NCI-H146 (cell line): ENCODE results near the gene IBA57.
A peak's percentile ranks its signal among the peaks of the same experiment; 100 is the strongest.

ENCODE experiments used
- DNase-seq: peaks from one replicate; lab custom pipeline; 2025; lab: John Stamatoyannopoulos, UW

The IBA57 gene

GRCh38 chr1:228144993-228145343 is 20.6 kb upstream of the IBA57 start:
- no peak for DNase-seq

- DNase-seq = no peak
Measured at GRCh38 chr1:228145463-228146416, 19.9 kb upstream of the IBA57 start.

GRCh38 chr1:228146417-228147150 is 19.0 kb upstream of the IBA57 start:
- no peak for DNase-seq

- DNase-seq = no peak
Measured at GRCh38 chr1:228147151-228147693, 18.4 kb upstream of the IBA57 start.

- DNase-seq = no peak
Measured at GRCh38 chr1:228147768-228148167, 17.8 kb upstream of the IBA57 start.

GRCh38 chr1:228148196-228148861 is 17.3 kb upstream of the IBA57 start:
- no peak for DNase-seq

- DNase-seq = no peak
Measured at GRCh38 chr1:228148935-228149405, 16.6 kb upstream of the IBA57 start.

- no peak for DNase-seq
Measured at GRCh38 chr1:228149406-228150119, 16.0 kb upstream of the IBA57 start, which contains the start of gene GJC2. Gene GJC2 (plus strand): TSS chr1:228149930. CDS start chr1:228157759, 7,829 bp downstream.

- DNase-seq = no peak
Measured at GRCh38 chr1:228150120-228150460, 15.5 kb upstream of the IBA57 start.

- DNase-seq = no peak
Measured at GRCh38 chr1:228150461-228151179, 15.0 kb upstream of the IBA57 start.

GRCh38 chr1:228151180-228151925 is 14.3 kb upstream of the IBA57 start:
- DNase-seq = no peak

- no peak for DNase-seq
Measured at GRCh38 chr1:228152097-228152917, 13.3 kb upstream of the IBA57 start.

GRCh38 chr1:228152918-228153258 is 12.7 kb upstream of the IBA57 start:
- no peak for DNase-seq

- DNase-seq = no peak
Measured at GRCh38 chr1:228154021-228154669, 11.5 kb upstream of the IBA57 start.

GRCh38 chr1:228154670-228155571 is 10.7 kb upstream of the IBA57 start:
- DNase-seq = peak; percentile 80

- DNase-seq = no peak
Measured at GRCh38 chr1:228155596-228156514, 9.7 kb upstream of the IBA57 start.

- DNase-seq = no peak
Measured at GRCh38 chr1:228156515-228156881, 9.1 kb upstream of the IBA57 start.
